Hepatocyte (in vitro differentiated cells): ENCODE measurements around the gene NAT16. TPM values are rescaled to one million over a fixed set of nuclear protein-coding genes. Genes with fewer than 3 reads are reported as not detected.

Experiments used
- DNase-seq: peaks from one replicate; pipeline ENCODE4 v3.0.0-alpha.2; 2016; ENCODE audit warnings: low spot score
- H2AFZ ChIP-seq: fragments of 200-600 bp; sonication (generic); 2 replicates; pipeline ENCODE4 v1.6.0; 2016; ENCODE audit warnings: antibody characterized with exemption, mild to moderate bottlenecking
- H3K27ac ChIP-seq: fragments of 200-600 bp; sonication (generic); 2 replicates; pipeline ENCODE4 v1.5.1; 2016; ENCODE audit warnings: mild to moderate bottlenecking
- H3K27me3 ChIP-seq: fragments of 200-600 bp; sonication (generic); 2 replicates; pipeline ENCODE4 v1.6.1; 2016
- H3K36me3 ChIP-seq: fragments of 200-600 bp; sonication (generic); replicated peaks from 2 replicates; pipeline ENCODE4 v1.5.1; 2016; ENCODE audit warnings: low read depth; ENCODE audit not compliant: insufficient read depth
- H3K4me1 ChIP-seq: fragments of 200-600 bp; sonication (generic); 2 replicates; pipeline ENCODE4 v1.5.1; 2016; ENCODE audit warnings: mild to moderate bottlenecking, moderate library complexity; ENCODE audit not compliant: insufficient read depth
- H3K4me2 ChIP-seq: fragments of 200-600 bp; sonication (generic); 2 replicates; pipeline ENCODE4 v1.6.0; 2016
- H3K4me3 ChIP-seq: fragments of 200-600 bp; sonication (generic); 2 replicates; pipeline ENCODE4 v1.5.1; 2016; ENCODE audit warnings: mild to moderate bottlenecking
- H3K79me2 ChIP-seq: fragments of 200-600 bp; sonication (generic); 2 replicates; pipeline ENCODE4 v1.6.0; 2017; ENCODE audit warnings: mild to moderate bottlenecking
- H3K9me2 ChIP-seq: fragments of 200-600 bp; sonication (generic); replicated peaks from 2 replicates; pipeline ENCODE4 v1.6.0; 2017; ENCODE audit warnings: mild to moderate bottlenecking; ENCODE audit not compliant: insufficient read depth
- H3K9me3 ChIP-seq: fragments of 200-600 bp; sonication (generic); 2 replicates; pipeline ENCODE4 v1.5.1; 2016; ENCODE audit warnings: low read depth, mild to moderate bottlenecking
- H4K20me1 ChIP-seq: fragments of 200-600 bp; sonication (generic); 2 replicates; pipeline ENCODE4 v1.6.0; 2016; ENCODE audit warnings: mild to moderate bottlenecking; ENCODE audit not compliant: insufficient read depth, poor library complexity, severe bottlenecking
- EZH2 ChIP-seq: fragments of 200-600 bp; sonication (generic); IDR thresholded peaks from 2 replicates; pipeline ENCODE4 v1.6.1; 2016; ENCODE audit warnings: antibody characterized with exemption, mild to moderate bottlenecking, borderline replicate concordance
- EZH2phosphoT487 ChIP-seq: fragments of 200-600 bp; sonication (generic); IDR thresholded peaks from one replicate; pipeline ENCODE4 v1.6.1; 2018; ENCODE audit warnings: antibody characterized with exemption, mild to moderate bottlenecking, low read depth, moderate library complexity; ENCODE audit not compliant: unreplicated experiment, severe bottlenecking
- WGBS: methylation state at CpG from one replicate; pipeline ENCODE4 v1.1.6; 2016; ENCODE audit warnings: low lambda C conversion rate; ENCODE audit errors: missing lambda C conversion rate; 5-methylcytosine and 5-hydroxymethylcytosine counted together
- polyA plus RNA-seq: library from polyadenylated mRNA; unstranded; fragments of >200 nt; fragmentation: Nextera tagmentation; extraction: Ambion mirVana; gene quantifications from 2 replicates; pipeline ENCODE4 v1.2.1, GENCODE V29; 2016
- total RNA-seq: library from RNA; depleted of rRNA; stranded (reverse); fragments of >200 nt; gene quantifications from 2 replicates; pipeline ENCODE4 v1.2.3, GENCODE V29; 2014
- TF ChIP-seq, protein P1 (sequence below): fragments of 200-600 bp; sonication (generic); IDR thresholded peaks from 2 replicates; pipeline ENCODE4 v1.5.1; 2016; ENCODE audit warnings: antibody characterized with exemption, mild to moderate bottlenecking; ENCODE audit not compliant: poor library complexity

Gene NAT16
- total and polyA plus RNA-seq, 2 experiments from 2014 or later, result not detected

DNA sequence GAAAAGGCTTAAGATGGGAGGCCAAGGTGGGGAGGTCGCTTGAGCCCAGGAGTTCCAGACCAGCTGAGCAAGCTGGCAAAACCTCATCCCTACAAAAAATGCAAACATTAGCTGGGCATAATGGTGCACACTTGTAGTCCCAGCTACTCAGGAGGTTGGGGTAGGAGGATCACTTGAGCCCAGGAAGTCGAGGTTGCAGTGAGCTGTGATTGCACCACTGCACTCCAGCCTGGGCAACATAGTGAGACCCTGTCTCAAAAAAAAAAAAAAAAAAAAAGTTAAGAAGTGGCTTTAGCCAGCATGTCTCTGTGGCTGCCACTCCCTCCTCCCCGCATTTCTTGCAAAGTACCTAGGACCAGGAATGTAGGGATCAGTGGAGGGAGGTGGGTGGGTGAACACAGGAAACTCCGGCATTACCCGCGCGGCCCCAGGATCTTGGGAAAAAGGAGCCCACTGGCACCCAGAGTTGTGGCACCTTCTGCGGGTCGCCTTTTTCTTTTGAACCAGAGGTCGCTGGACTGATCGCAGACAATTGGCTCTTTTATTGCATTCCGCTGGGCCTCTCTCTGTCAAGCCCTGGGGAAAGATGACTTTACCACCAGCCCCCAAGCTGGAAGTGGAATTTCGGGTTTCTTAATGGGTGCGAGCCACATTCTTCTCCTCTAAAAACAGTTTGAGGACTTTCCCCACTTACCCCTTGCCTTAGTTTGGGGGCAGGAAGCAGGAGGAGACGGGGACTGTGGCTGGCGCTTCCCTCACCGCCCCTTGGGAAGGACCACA is 18.2 kb downstream of the NAT16 start:
- TF ChIP-seq EZH2, result no peak
- no peak for TF ChIP-seq EZH2phosphoT487
- TF ChIP-seq, protein P1, sequence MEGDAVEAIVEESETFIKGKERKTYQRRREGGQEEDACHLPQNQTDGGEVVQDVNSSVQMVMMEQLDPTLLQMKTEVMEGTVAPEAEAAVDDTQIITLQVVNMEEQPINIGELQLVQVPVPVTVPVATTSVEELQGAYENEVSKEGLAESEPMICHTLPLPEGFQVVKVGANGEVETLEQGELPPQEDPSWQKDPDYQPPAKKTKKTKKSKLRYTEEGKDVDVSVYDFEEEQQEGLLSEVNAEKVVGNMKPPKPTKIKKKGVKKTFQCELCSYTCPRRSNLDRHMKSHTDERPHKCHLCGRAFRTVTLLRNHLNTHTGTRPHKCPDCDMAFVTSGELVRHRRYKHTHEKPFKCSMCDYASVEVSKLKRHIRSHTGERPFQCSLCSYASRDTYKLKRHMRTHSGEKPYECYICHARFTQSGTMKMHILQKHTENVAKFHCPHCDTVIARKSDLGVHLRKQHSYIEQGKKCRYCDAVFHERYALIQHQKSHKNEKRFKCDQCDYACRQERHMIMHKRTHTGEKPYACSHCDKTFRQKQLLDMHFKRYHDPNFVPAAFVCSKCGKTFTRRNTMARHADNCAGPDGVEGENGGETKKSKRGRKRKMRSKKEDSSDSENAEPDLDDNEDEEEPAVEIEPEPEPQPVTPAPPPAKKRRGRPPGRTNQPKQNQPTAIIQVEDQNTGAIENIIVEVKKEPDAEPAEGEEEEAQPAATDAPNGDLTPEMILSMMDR, result no peak
- 61% methylated on average over 17 of the region's 17 CpGs for WGBS
- Histone ChIP-seq H3K4me2 (peak overlapping the region; percentile 74), H4K20me1 (peaks cover 12% of the 10 kb centered on the region), H3K27me3 (peaks cover 39% of the 10 kb centered on the region), H3K27ac (peak overlapping the region; percentile 63), H3K36me3 (no peaks in the 10 kb centered on the region), H3K4me3 (no peak overlapping the region), H3K79me2 (no peaks in the 10 kb centered on the region), H2AFZ (no peak overlapping the region), H3K9me2 (no peaks in the 10 kb centered on the region), H3K4me1 (peaks cover 22% of the 10 kb centered on the region), H3K9me3 (no peaks in the 10 kb centered on the region)
- DNase-seq, result no peak

DNA sequence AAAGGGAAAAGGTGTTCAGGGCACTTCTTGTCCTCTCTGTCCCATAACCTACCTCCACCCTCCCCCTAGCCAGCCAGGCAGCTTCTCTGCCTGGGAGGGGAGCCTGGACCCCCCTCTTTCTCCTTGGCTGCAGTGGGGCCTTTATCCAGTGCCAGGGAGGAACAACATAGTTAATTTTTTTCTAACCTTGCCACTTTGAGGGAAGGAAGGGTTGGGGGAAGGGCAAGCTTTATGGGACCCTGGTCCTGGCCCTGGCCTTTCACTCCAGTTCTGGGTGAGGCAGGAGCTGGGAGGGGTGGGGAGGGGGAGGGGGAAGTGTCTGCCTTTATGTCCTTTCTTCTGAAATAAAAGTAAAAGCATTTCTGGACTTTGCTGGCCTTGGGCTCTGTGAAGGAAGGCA is 19.2 kb downstream of the NAT16 start:
- DNase-seq, result no peak
- H3K4me3 ChIP-seq, result no peak overlapping the region
- H3K9me3 ChIP-seq, result no peaks in the 10 kb centered on the region
- H3K4me2 ChIP-seq, result no peak overlapping the region
- H3K27me3 ChIP-seq, result peaks cover 31% of the 10 kb centered on the region
- H3K4me1 ChIP-seq, result peaks cover 22% of the 10 kb centered on the region
- no peaks in the 10 kb centered on the region for H3K9me2 ChIP-seq
- H4K20me1 ChIP-seq, result peaks cover 12% of the 10 kb centered on the region
- TF ChIP-seq, protein P1, result no peak
- TF ChIP-seq EZH2 (no peak), EZH2phosphoT487 (no peak)
- peaks cover 4% of the 10 kb centered on the region for H3K79me2 ChIP-seq
- no peak overlapping the region for H2AFZ ChIP-seq
- H3K36me3 ChIP-seq, result no peaks in the 10 kb centered on the region
- H3K27ac ChIP-seq, result no peak overlapping the region

DNA sequence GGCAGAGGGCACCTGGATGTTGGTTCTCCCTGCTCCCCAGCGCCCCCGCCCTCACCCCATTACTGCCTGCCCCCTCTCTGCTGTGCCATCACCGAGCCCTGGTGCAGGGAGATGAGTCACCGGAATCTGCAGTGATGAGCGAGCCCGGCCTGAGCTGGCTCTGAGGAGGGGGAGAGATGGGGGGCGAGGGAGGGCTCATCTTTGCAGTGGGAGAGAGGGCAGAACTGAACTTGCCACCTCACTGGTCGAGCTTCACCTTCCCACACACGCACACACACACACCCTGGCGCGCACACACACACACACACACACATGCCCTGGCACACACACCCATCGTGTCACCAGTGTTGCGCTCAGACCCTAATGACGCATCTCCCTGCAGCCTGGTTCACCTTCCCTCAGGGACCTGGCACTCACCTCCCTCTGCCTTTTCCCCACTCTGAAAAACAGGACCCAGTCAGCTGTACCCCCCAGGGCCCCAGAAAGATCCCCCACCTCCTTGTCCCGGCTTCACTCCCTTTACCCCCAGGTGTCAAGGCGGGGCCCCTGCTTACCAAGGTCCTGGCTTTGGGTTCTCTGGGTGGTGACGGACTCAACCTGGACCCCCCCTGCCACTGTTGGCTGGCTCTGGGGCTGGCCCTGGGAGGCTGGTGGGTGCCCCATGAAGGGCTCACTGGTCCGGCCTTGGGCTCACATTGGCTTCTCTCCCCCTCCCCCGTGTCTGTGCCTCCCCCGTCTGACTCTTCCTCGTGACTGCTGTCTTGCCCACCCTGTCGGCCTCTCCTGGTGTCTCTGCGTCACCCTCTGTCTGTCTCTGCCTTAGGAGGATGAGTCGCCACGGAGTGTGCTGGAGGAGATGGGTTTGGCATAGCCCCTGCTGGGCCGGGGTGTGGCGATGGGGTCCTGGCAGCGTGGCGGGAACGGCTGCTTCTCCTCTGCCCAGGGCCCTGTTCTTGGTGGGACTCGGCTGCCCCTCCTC is 20.1 kb downstream of the NAT16 start:
- Histone ChIP-seq H3K9me2 (no peaks in the 10 kb centered on the region), H3K27ac (no peak overlapping the region), H3K79me2 (peaks cover 13% of the 10 kb centered on the region), H3K4me2 (no peak overlapping the region), H3K4me1 (peaks cover 22% of the 10 kb centered on the region), H3K4me3 (no peak overlapping the region), H3K27me3 (peaks cover 25% of the 10 kb centered on the region), H4K20me1 (peaks cover 11% of the 10 kb centered on the region), H3K9me3 (no peaks in the 10 kb centered on the region), H3K36me3 (no peaks in the 10 kb centered on the region), H2AFZ (no peak overlapping the region)
- DNase-seq, result no peak
- WGBS, result 83% methylated on average over 24 of the region's 31 CpGs
- TF ChIP-seq EZH2phosphoT487 (no peak), EZH2 (no peak)
- TF ChIP-seq, protein P1, result no peak
